ENCODE data around the gene GPC5.

- no peak for TF ChIP-seq YY1 (IDR thresholded peaks at IDR 0.05; ENCODE audit: insufficient read depth, insufficient read length)
- TF ChIP-seq ZNF274 (IDR thresholded peaks at IDR 0.05; ENCODE audit: low read depth, low read length) = no peak
Observed at GRCh38 chr13:91739751-91740150, 341.3 kb downstream of the GPC5 start.
